NT2/D1 (cell line): ENCODE results near the gene TFDP1.
"Not testable (repeated sequence)": the region's sequence is repeated elsewhere in the genome, so short reads cannot be mapped to it uniquely, and the experiment has no call there.

Experiments
- DNase-seq: peaks from one replicate; pipeline ENCODE4 v3.0.0-alpha.2; 2011; ENCODE audit warnings: low read depth, low spot score
- H3K27me3 ChIP-seq: 2 replicates; pipeline ENCODE4 v1.6.0; 2011; ENCODE audit warnings: mild to moderate bottlenecking; ENCODE audit not compliant: insufficient read length, insufficient read depth
- H3K36me3 ChIP-seq: 2 replicates; pipeline ENCODE4 v1.6.1; 2011; ENCODE audit warnings: mild to moderate bottlenecking, low read length, mixed read lengths; ENCODE audit not compliant: insufficient read depth, insufficient read length
- H3K4me1 ChIP-seq: 2 replicates; pipeline ENCODE4 v1.5.1; 2011; ENCODE audit not compliant: insufficient read depth, insufficient read length
- H3K4me3 ChIP-seq: 2 replicates; pipeline ENCODE4 v1.5.1; 2011; ENCODE audit warnings: low read depth; ENCODE audit not compliant: insufficient read length
- H3K9ac ChIP-seq: 2 replicates; pipeline ENCODE4 v1.6.0; 2011; ENCODE audit warnings: low read depth; ENCODE audit not compliant: insufficient read length
- H3K9me3 ChIP-seq: 2 replicates; pipeline ENCODE4 v1.5.1; 2011; ENCODE audit warnings: mild to moderate bottlenecking, low read length; ENCODE audit not compliant: insufficient read depth
- SUZ12 ChIP-seq: IDR thresholded peaks from 2 replicates; pipeline ENCODE4 v1.6.1; 2011; ENCODE audit not compliant: insufficient read length, insufficient read depth; ENCODE audit errors: extremely low read depth
- YY1 ChIP-seq: IDR thresholded peaks from 2 replicates; pipeline ENCODE4 v1.6.1; 2011; ENCODE audit not compliant: insufficient read length, insufficient read depth
- ZNF274 ChIP-seq: IDR thresholded peaks from 2 replicates; pipeline ENCODE4 v1.6.1; 2011; ENCODE audit warnings: mild to moderate bottlenecking, low read depth, low read length

The TFDP1 gene

GRCh38 chr13:113588394-113589111, 4.0 kb downstream of the TFDP1 start:
- TF ChIP-seq SUZ12 (no peak), YY1 (no peak), ZNF274 (no peak)
- Histone ChIP-seq H3K4me1 (peaks cover 8% of the 10 kb centered on the region), H3K9me3 (no peaks in the 10 kb centered on the region), H3K36me3 (peaks cover 61% of the 10 kb centered on the region), H3K4me3 (no peak overlapping the region), H3K9ac (no peak overlapping the region), H3K27me3 (no peaks in the 10 kb centered on the region)
- DNase-seq, result no peak

GRCh38 chr13:113589251-113589960, 4.9 kb downstream of the TFDP1 start:
- Histone ChIP-seq H3K9ac (no peak overlapping the region), H3K4me1 (peaks cover 8% of the 10 kb centered on the region), H3K9me3 (no peaks in the 10 kb centered on the region), H3K36me3 (peaks cover 64% of the 10 kb centered on the region), H3K27me3 (no peaks in the 10 kb centered on the region), H3K4me3 (no peak overlapping the region)
- TF ChIP-seq ZNF274, result no peak
- TF ChIP-seq YY1, result no peak
- TF ChIP-seq SUZ12, result no peak
- no peak for DNase-seq

DNA sequence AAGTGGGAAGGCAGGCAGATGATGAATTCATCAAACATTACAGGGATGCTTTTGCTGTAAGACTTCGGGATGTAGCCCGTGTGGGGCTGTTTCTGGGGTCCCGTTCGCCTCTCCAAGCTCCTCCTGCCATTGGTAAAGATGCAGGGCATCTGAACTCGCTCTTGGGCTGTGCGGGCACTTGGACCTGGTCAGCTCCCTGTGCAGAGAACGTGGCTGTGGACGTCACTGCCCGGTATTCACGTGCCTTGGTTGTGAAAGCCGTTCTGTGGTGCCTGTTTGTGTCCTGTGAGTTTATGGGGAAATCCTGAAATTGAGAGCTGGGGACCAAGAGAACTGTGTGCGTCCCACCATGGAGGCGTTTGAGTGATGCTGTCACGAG, 5.4 kb downstream of the TFDP1 start:
- no peak overlapping the region for H3K9ac ChIP-seq
- H3K4me1 ChIP-seq, result peaks cover 8% of the 10 kb centered on the region
- no peak overlapping the region for H3K4me3 ChIP-seq
- TF ChIP-seq ZNF274, result no peak
- no peak for TF ChIP-seq YY1
- no peak for TF ChIP-seq SUZ12
- H3K9me3 ChIP-seq, result no peaks in the 10 kb centered on the region
- no peaks in the 10 kb centered on the region for H3K27me3 ChIP-seq
- H3K36me3 ChIP-seq, result peaks cover 67% of the 10 kb centered on the region
- no peak for DNase-seq

DNA sequence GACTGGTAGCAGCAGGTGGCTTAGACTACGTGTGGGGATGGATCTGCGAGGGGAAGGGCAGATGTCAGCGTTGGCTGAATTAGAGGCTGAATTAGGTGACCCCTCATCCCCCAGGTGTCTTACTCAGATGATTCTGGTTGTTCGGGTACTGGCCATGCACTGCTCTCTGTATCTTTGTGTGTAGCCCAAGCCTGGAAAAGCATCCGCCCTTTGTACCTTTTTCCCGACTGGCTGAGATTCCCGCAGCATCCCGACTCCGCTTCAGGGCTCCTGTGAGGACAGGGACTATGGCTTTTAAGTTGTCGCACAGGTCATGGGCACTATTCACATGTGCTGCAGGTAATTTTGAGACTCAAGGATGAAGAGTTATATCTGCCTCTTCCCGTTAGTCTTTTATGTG, 7.2 kb downstream of the TFDP1 start:
- no peak for DNase-seq

GRCh38 chr13:113592571-113592970, 8.0 kb downstream of the TFDP1 start:
- Histone ChIP-seq H3K4me1 (no peaks in the 10 kb centered on the region), H3K27me3 (no peaks in the 10 kb centered on the region), H3K4me3 (no peak overlapping the region), H3K36me3 (peaks cover 74% of the 10 kb centered on the region), H3K9ac (no peak overlapping the region), H3K9me3 (no peaks in the 10 kb centered on the region)
- TF ChIP-seq ZNF274 (no peak), SUZ12 (no peak), YY1 (no peak)
- DNase-seq, result no peak

More for the DNA sequence above, 7.2 kb downstream of the TFDP1 start:
- H3K9me3 ChIP-seq, result no peaks in the 10 kb centered on the region
- H3K36me3 ChIP-seq, result peaks cover 72% of the 10 kb centered on the region
- H3K9ac ChIP-seq, result no peak overlapping the region
- TF ChIP-seq YY1 (no peak), ZNF274 (no peak), SUZ12 (no peak)
- no peak overlapping the region for H3K4me3 ChIP-seq
- peaks cover 5% of the 10 kb centered on the region for H3K4me1 ChIP-seq
- H3K27me3 ChIP-seq, result no peaks in the 10 kb centered on the region

DNA sequence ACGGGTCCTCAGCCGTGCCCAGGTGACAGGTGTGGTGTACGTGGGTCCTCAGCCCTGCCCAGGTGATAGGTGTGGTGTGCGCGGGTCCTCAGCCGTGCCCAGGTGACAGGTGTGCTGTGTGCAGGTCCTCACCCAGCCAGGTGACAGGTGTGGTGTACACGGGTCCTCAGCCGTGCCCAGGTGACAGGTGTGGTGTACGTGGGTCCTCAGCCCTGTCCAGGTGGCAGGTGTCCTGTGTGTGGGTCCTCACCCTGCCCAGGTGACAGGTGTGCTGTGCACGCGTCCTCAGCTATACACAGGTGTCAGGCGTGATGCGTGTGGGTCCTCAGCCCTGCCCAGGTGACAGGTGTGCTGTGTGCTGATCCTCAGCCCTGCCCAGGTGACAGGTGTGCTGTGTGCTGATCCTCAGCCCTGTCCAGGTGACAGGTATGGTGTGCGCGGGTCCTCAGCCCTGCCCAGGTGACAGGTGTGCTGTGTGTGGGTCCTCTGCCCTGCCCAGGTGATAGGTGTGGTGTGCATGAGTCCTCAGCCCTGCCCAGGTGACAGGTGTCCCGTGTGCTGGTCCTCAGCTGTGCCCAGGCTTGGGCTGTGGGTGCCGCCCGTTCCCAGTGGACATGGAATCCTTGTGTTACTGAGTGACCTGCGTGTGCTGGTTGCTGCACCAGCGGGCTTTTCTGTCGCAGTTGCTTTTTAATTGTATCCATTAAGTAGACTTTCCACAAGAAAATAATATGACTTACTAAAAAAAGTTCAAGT, 9.7 kb downstream of the TFDP1 start:
- H3K4me3 ChIP-seq, H3K9ac ChIP-seq, DNase-seq, H3K27me3 ChIP-seq, H3K4me1 ChIP-seq, H3K9me3 ChIP-seq: not testable (repeated sequence)
- peaks cover 74% of the 10 kb centered on the region for H3K36me3 ChIP-seq

- no peaks in the 10 kb centered on the region for H3K27me3 ChIP-seq
- no peaks in the 10 kb centered on the region for H3K9me3 ChIP-seq
- no peak for TF ChIP-seq SUZ12
- no peak overlapping the region for H3K9ac ChIP-seq
- no peaks in the 10 kb centered on the region for H3K4me1 ChIP-seq
- H3K36me3 ChIP-seq, result peaks cover 74% of the 10 kb centered on the region
- no peak for DNase-seq
- no peak overlapping the region for H3K4me3 ChIP-seq
Measured at GRCh38 chr13:113595131-113595530, 10.6 kb downstream of the TFDP1 start.
